Body of pancreas (tissue), 4 donors: Measurements from ENCODE around the gene DFFB.

ENCODE experiments used
- POLR2A ChIP-seq, 3 donors: fragments of 450-650 bp; IDR thresholded peaks; one replicate each; pipeline ENCODE4 v1.6.1; 2016; ENCODE audit warnings: antibody characterized with exemption in 3 of 3, mild to moderate bottlenecking in 2 of 3
- TF ChIP-seq, protein P1 (sequence below), 7 experiments: fragments of 450-650 bp in 4 of 7; fragments of 200-600 bp in 3 of 7; sonication (generic) in 3 of 7; IDR thresholded peaks; one replicate each; pipeline ENCODE4 v1.5.1; 2016 to 2019; ENCODE audit warnings: antibody characterized with exemption in 7 of 7

GRCh38 chr1:3930301-3931006 lies 73.2 kb downstream of the DFFB start:
- TF ChIP-seq POLR2A (IDR thresholded peaks at IDR 0.05), result no peak
- TF ChIP-seq, protein P1, sequence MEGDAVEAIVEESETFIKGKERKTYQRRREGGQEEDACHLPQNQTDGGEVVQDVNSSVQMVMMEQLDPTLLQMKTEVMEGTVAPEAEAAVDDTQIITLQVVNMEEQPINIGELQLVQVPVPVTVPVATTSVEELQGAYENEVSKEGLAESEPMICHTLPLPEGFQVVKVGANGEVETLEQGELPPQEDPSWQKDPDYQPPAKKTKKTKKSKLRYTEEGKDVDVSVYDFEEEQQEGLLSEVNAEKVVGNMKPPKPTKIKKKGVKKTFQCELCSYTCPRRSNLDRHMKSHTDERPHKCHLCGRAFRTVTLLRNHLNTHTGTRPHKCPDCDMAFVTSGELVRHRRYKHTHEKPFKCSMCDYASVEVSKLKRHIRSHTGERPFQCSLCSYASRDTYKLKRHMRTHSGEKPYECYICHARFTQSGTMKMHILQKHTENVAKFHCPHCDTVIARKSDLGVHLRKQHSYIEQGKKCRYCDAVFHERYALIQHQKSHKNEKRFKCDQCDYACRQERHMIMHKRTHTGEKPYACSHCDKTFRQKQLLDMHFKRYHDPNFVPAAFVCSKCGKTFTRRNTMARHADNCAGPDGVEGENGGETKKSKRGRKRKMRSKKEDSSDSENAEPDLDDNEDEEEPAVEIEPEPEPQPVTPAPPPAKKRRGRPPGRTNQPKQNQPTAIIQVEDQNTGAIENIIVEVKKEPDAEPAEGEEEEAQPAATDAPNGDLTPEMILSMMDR (IDR thresholded peaks at IDR 0.05), result no peak
